Thoracic aorta (tissue), 2 donors: ENCODE measurements around the gene APBA2. TPM values are rescaled to one million over a fixed set of nuclear protein-coding genes. Genes with fewer than 3 reads are reported as not detected.

ENCODE experiments used
- ATAC-seq: fragments of 150-250 bp; one replicate; pipeline ENCODE4 v1.8.0; 2017; ENCODE audit warnings: low read depth; ENCODE audit not compliant: insufficient number of reproducible peaks, low FRiP score
- DNase-seq: peaks from one replicate; pipeline ENCODE4 v3.0.0-alpha.2; 2020; ENCODE audit warnings: low spot score
- H3K27ac ChIP-seq, 2 donors: fragments of 200-600 bp; sonication (generic); 1 replicate in 1 of 2; 2 replicates in 1 of 2; pipeline ENCODE4 v1.5.1; 2016; ENCODE audit warnings: mild to moderate bottlenecking in 2 of 2, moderate library complexity in 2 of 2
- H3K27me3 ChIP-seq: fragments of 200-600 bp; sonication (generic); replicated peaks from 2 replicates; pipeline ENCODE4 v1.6.0; 2016; ENCODE audit warnings: mild to moderate bottlenecking; ENCODE audit not compliant: insufficient read depth
- H3K36me3 ChIP-seq: fragments of 200-600 bp; sonication (generic); one replicate; pipeline ENCODE4 v1.5.1; 2016
- H3K4me1 ChIP-seq, 2 donors: fragments of 200-600 bp; sonication (generic); 1 replicate in 1 of 2; 2 replicates in 1 of 2; pipeline versions ENCODE4 v1.5.1 to v1.6.0; 2016; ENCODE audit warnings: low read depth in 2 of 2, mild to moderate bottlenecking in 1 of 2; ENCODE audit not compliant: control insufficient read depth in 1 of 2
- H3K4me3 ChIP-seq: fragments of 200-600 bp; sonication (generic); 2 replicates; pipeline ENCODE4 v1.5.1; 2016; ENCODE audit warnings: mild to moderate bottlenecking
- H3K9me3 ChIP-seq: fragments of 200-600 bp; sonication (generic); 2 replicates; pipeline ENCODE4 v1.5.1; 2016
- CTCF ChIP-seq: fragments of 200-600 bp; sonication (generic); IDR thresholded peaks from one replicate; pipeline ENCODE4 v1.5.1; 2019; ENCODE audit warnings: antibody characterized with exemption
- total RNA-seq, 2 donors: library from RNA; depleted of rRNA; stranded (reverse); fragments of >200 nt; gene quantifications; one replicate each; pipeline versions ENCODE4 v1.1.0 to v1.2.3, GENCODE V29; 2016

APBA2 gene
- total RNA-seq, 2 donors from 2014 or later = 4.9 to 5.6 TPM

GRCh38 chr15:29140475-29141307 lies 254.9 kb downstream of the APBA2 start:
- no peaks in the 10 kb centered on the region for H3K27me3 ChIP-seq
- ATAC-seq (no peak), DNase-seq (no peak)
- H3K4me1 ChIP-seq = no peaks in the 10 kb centered on the region
- no peaks in the 10 kb centered on the region for H3K36me3 ChIP-seq
- H3K4me3 ChIP-seq = no peak overlapping the region
- no peaks in the 10 kb centered on the region for H3K9me3 ChIP-seq
- no peak overlapping the region for H3K27ac ChIP-seq
- TF ChIP-seq CTCF = no peak

GRCh38 chr15:29141308-29142128 lies 255.7 kb downstream of the APBA2 start:
- Histone ChIP-seq H3K4me1 (no peaks in the 10 kb centered on the region), H3K36me3 (no peaks in the 10 kb centered on the region), H3K27ac (no peak overlapping the region), H3K9me3 (no peaks in the 10 kb centered on the region), H3K4me3 (no peak overlapping the region), H3K27me3 (no peaks in the 10 kb centered on the region)
- ATAC-seq (no peak), DNase-seq (no peak)
- no peak for TF ChIP-seq CTCF

- no peak for TF ChIP-seq CTCF
- no peaks in the 10 kb centered on the region for H3K36me3 ChIP-seq
- no peaks in the 10 kb centered on the region for H3K27me3 ChIP-seq
- DNase-seq (no peak), ATAC-seq (no peak)
- no peak overlapping the region for H3K4me3 ChIP-seq
- H3K9me3 ChIP-seq = no peaks in the 10 kb centered on the region
- H3K4me1 ChIP-seq = no peaks in the 10 kb centered on the region
- H3K27ac ChIP-seq = no peak overlapping the region
Measured at GRCh38 chr15:29142129-29142747, 256.5 kb downstream of the APBA2 start.

- Histone ChIP-seq H3K4me1 (no peaks in the 10 kb centered on the region), H3K4me3 (no peak overlapping the region), H3K27me3 (no peaks in the 10 kb centered on the region), H3K9me3 (no peaks in the 10 kb centered on the region), H3K27ac (no peak overlapping the region), H3K36me3 (no peaks in the 10 kb centered on the region)
- DNase-seq (no peak), ATAC-seq (no peak)
- no peak for TF ChIP-seq CTCF
Measured at GRCh38 chr15:29143293-29143692, 257.5 kb downstream of the APBA2 start.
